H1 (cell line): ENCODE results near the gene SLC8B1. TPM values are rescaled to one million over a fixed set of nuclear protein-coding genes. Genes with fewer than 3 reads are reported as not detected.

Experiments
- CTCF ChIA-PET: fragments of 300-600 bp; sonication (Branson Sonifier 250); formaldehyde crosslinking; loops from one replicate; lab custom pipeline; 2021; ENCODE audit not compliant: partially characterized antibody; lab: Charles Lee
- POLR2A ChIA-PET: fragments of 300-600 bp; sonication (Branson Sonifier 250); formaldehyde crosslinking; loops from one replicate; lab custom pipeline; 2021; ENCODE audit warnings: inconsistent platforms; ENCODE audit not compliant: partially characterized antibody; lab: Charles Lee
- DNase-seq, 2 experiments: peaks; one replicate each; pipeline versions ENCODE4 v3.0.0 to v3.0.0-alpha.2; 2010 to 2022; ENCODE audit warnings: low spot score in 2 of 2, low read depth in 1 of 2, mixed read lengths in 1 of 2
- FAIRE-seq: peaks from 2 replicates; lab custom pipeline; 2011; peaks lifted over from hg19 to GRCh38; lab: Jason Lieb, UNC
- H2AFZ ChIP-seq: 2 replicates; pipeline ENCODE4 v1.8.1; 2012; ENCODE audit warnings: low read length, inconsistent platforms
- H2AK5ac ChIP-seq: 2 replicates; pipeline ENCODE4 v1.6.1; 2013; ENCODE audit warnings: low read depth, low read length
- H2BK120ac ChIP-seq: replicated peaks from 2 replicates; pipeline ENCODE3; 2013; ENCODE audit warnings: low read depth, low read length, inconsistent platforms
- H2BK12ac ChIP-seq: 2 replicates; pipeline ENCODE4 v1.6.1; 2013; ENCODE audit warnings: low read depth, low read length
- H2BK15ac ChIP-seq: 2 replicates; pipeline ENCODE4 v1.6.1; 2013; ENCODE audit warnings: low read length
- H2BK20ac ChIP-seq: 2 replicates; pipeline ENCODE4 v1.6.1; 2013; ENCODE audit warnings: low read length
- H2BK5ac ChIP-seq: 2 replicates; pipeline ENCODE4 v1.6.1; 2013; ENCODE audit warnings: low read depth, low read length
- H3K14ac ChIP-seq: 2 replicates; pipeline ENCODE4 v1.6.1; 2013; ENCODE audit warnings: inconsistent platforms; ENCODE audit not compliant: insufficient read length
- H3K18ac ChIP-seq: 2 replicates; pipeline ENCODE4 v1.6.1; 2013; ENCODE audit warnings: low read length; ENCODE audit errors: extremely low read depth
- H3K23ac ChIP-seq: 2 replicates; pipeline ENCODE4 v1.6.1; 2013; ENCODE audit warnings: inconsistent platforms; ENCODE audit not compliant: insufficient read length
- H3K23me2 ChIP-seq: 2 replicates; pipeline ENCODE4 v1.6.1; 2013; ENCODE audit warnings: low read depth, low read length
- H3K27ac ChIP-seq: 2 replicates; pipeline ENCODE4 v1.6.1; 2011; ENCODE audit warnings: low read depth, low read length, inconsistent platforms
- H3K27me3 ChIP-seq, 4 experiments: replicated peaks in 1 of 4; 1 replicate in 1 of 4; 2 replicates in 3 of 4; pipeline versions ENCODE4 v1.6.1 to v1.8.1; 2011 to 2013; ENCODE audit warnings: low read length in 3 of 4, mild to moderate bottlenecking in 3 of 4, inconsistent platforms in 2 of 4, mixed read lengths in 2 of 4, moderate library complexity in 1 of 4; ENCODE audit not compliant: control insufficient read depth in 3 of 4, insufficient read depth in 3 of 4; ENCODE audit errors: extremely low read depth in 1 of 4
- H3K36me3 ChIP-seq, 4 experiments: 2 replicates each; pipeline versions ENCODE4 v1.6.1 to v1.8.1; 2011 to 2013; ENCODE audit warnings: mild to moderate bottlenecking in 4 of 4, low read length in 3 of 4, moderate library complexity in 2 of 4, control low read depth in 1 of 4, inconsistent platforms in 1 of 4; ENCODE audit not compliant: insufficient read depth in 4 of 4, control insufficient read depth in 2 of 4
- H3K4ac ChIP-seq: replicated peaks from 2 replicates; pipeline ENCODE3; 2013; ENCODE audit warnings: low read length, low read depth, mixed read lengths, inconsistent platforms; ENCODE audit not compliant: insufficient read length
- H3K4me1 ChIP-seq, 4 experiments: replicated peaks in 1 of 4; 1 replicate in 1 of 4; 2 replicates in 3 of 4; pipeline versions ENCODE4 v1.6.1 to v1.8.1; 2011 to 2013; ENCODE audit warnings: low read length in 3 of 4, inconsistent platforms in 2 of 4, mixed read lengths in 1 of 4; ENCODE audit not compliant: insufficient read depth in 4 of 4, control insufficient read depth in 3 of 4
- H3K4me2 ChIP-seq, 2 experiments: 2 replicates each; pipeline versions ENCODE4 v1.6.1 to v1.8.1; 2011 to 2013; ENCODE audit warnings: low read depth in 2 of 2, low read length in 2 of 2, control low read depth in 1 of 2, inconsistent platforms in 1 of 2, mild to moderate bottlenecking in 1 of 2; ENCODE audit not compliant: insufficient read depth in 1 of 2
- H3K4me3 ChIP-seq, 4 experiments: fragments of 200-600, 300-600 bp in 1 of 4; sonication (generic), shearing (Covaris generic), sonication (Bioruptor Twin) in 1 of 4; 2 replicates each; pipeline versions ENCODE4 v1.5.1 to v1.8.1; 2011 to 2016; ENCODE audit warnings: low read length in 4 of 4, low read depth in 3 of 4, control low read depth in 2 of 4, inconsistent platforms in 2 of 4, mild to moderate bottlenecking in 2 of 4, mixed read lengths in 1 of 4, moderate library complexity in 1 of 4; ENCODE audit not compliant: insufficient read depth in 2 of 4; ENCODE audit errors: extremely low read depth in 1 of 4
- H3K56ac ChIP-seq: replicated peaks from 2 replicates; pipeline ENCODE3; 2013; ENCODE audit warnings: low read depth, mild to moderate bottlenecking, mixed read lengths, low read length, inconsistent platforms; ENCODE audit not compliant: insufficient read length
- H3K79me1 ChIP-seq: 2 replicates; pipeline ENCODE4 v1.6.1; 2013; ENCODE audit warnings: low read depth, low read length, control low read depth
- H3K79me2 ChIP-seq, 2 experiments: 2 replicates each; pipeline versions ENCODE4 v1.6.1 to v1.8.1; 2012 to 2013; ENCODE audit warnings: low read length in 2 of 2, mild to moderate bottlenecking in 2 of 2, inconsistent platforms in 1 of 2; ENCODE audit not compliant: insufficient read depth in 2 of 2, control insufficient read depth in 1 of 2
- H3K9ac ChIP-seq, 4 experiments: replicated peaks in 1 of 4; 1 replicate in 1 of 4; 2 replicates in 3 of 4; pipeline versions ENCODE4 v1.6.1 to v1.8.1; 2011 to 2013; ENCODE audit warnings: low read depth in 3 of 4, low read length in 3 of 4, control low read depth in 2 of 4, mild to moderate bottlenecking in 2 of 4, moderate library complexity in 2 of 4, inconsistent platforms in 1 of 4; ENCODE audit errors: extremely low read depth in 1 of 4
- H3K9me3 ChIP-seq, 2 experiments: 2 replicates each; pipeline versions ENCODE4 v1.6.1 to v1.8.1; 2012 to 2013; ENCODE audit warnings: mild to moderate bottlenecking in 2 of 2, moderate library complexity in 2 of 2, control low read depth in 1 of 2, inconsistent platforms in 1 of 2, low read depth in 1 of 2, low read length in 1 of 2, mixed read lengths in 1 of 2; ENCODE audit not compliant: insufficient read depth in 2 of 2
- H4K20me1 ChIP-seq, 2 experiments: replicated peaks in 1 of 2; 2 replicates each; pipeline versions ENCODE3 to v1.8.1; 2011 to 2013; ENCODE audit warnings: inconsistent platforms in 2 of 2, low read length in 2 of 2, mild to moderate bottlenecking in 1 of 2; ENCODE audit not compliant: insufficient read depth in 2 of 2, control insufficient read depth in 1 of 2
- H4K5ac ChIP-seq: 2 replicates; pipeline ENCODE4 v1.6.1; 2013; ENCODE audit warnings: low read length, low read depth, mixed read lengths, inconsistent platforms; ENCODE audit not compliant: insufficient read length
- H4K8ac ChIP-seq: 2 replicates; pipeline ENCODE4 v1.8.0; 2013; ENCODE audit warnings: mild to moderate bottlenecking, moderate library complexity, low read length, inconsistent platforms; ENCODE audit not compliant: insufficient read depth; ENCODE audit errors: extremely low read depth
- H4K91ac ChIP-seq: replicated peaks from 2 replicates; pipeline ENCODE3; 2013; ENCODE audit warnings: low read length, mixed read lengths, inconsistent platforms; ENCODE audit not compliant: insufficient read length
- CBX5 ChIP-seq: fragments of 300-800, 300-1000 bp; sonication (generic); IDR thresholded peaks from 2 replicates; pipeline ENCODE4 v1.7.1; 2016; ENCODE audit warnings: antibody characterized with exemption, low read length, low read depth
- SP2 ChIP-seq: IDR thresholded peaks from 2 replicates; pipeline ENCODE4 v1.6.1; 2012; ENCODE audit warnings: mild to moderate bottlenecking, low read length, inconsistent platforms
- whole genome bisulfite sequencing, 2 experiments: shearing (Covaris generic) in 1 of 2; methylation state at CpG; one replicate each; pipeline versions ENCODE4 v1.1.6 to v1.1.7; 2013 to 2015; ENCODE audit warnings: low lambda C conversion rate in 2 of 2, mixed read lengths in 2 of 2, inconsistent platforms in 1 of 2, low coverage in 1 of 2, missing lambda C conversion rate in 1 of 2; ENCODE audit not compliant: insufficient replicate concordance in 2 of 2, insufficient coverage in 1 of 2, insufficient read length in 1 of 2; ENCODE audit errors: extremely low coverage in 1 of 2, missing lambda C conversion rate in 1 of 2; 5-methylcytosine and 5-hydroxymethylcytosine counted together
- polyA plus RNA-seq, 7 experiments: library from polyadenylated mRNA; depleted of rRNA in 3 of 7; stranded (reverse) in 5 of 7; unstranded in 2 of 7; fragments of >200 nt in 5 of 7; fragments of 200-250 nt in 2 of 7; gene quantifications; 1 replicate in 5 of 7; 2 replicates in 1 of 7; 4 replicates in 1 of 7; pipeline versions ENCODE4 v1.2.1 to v1.2.3, GENCODE V29; 2011 to 2013; ENCODE audit warnings: missing spikeins in 2 of 7, mixed read lengths in 2 of 7
- total RNA-seq: library from RNA; stranded (reverse); fragmentation: NEBNext Ultra II Directional; extraction: Animal tissue kit (Norgen Biotek cat#: 25700); gene quantifications from 2 replicates; pipeline ENCODE4 v1.2.1, GENCODE V29; 2021

SLC8B1 gene
- total and polyA plus RNA-seq, 2 of the 8 experiments (the other 6 are each of a cell fraction or from before 2014, with no cell fraction given), result 11.2 to 19.1 TPM

DNA sequence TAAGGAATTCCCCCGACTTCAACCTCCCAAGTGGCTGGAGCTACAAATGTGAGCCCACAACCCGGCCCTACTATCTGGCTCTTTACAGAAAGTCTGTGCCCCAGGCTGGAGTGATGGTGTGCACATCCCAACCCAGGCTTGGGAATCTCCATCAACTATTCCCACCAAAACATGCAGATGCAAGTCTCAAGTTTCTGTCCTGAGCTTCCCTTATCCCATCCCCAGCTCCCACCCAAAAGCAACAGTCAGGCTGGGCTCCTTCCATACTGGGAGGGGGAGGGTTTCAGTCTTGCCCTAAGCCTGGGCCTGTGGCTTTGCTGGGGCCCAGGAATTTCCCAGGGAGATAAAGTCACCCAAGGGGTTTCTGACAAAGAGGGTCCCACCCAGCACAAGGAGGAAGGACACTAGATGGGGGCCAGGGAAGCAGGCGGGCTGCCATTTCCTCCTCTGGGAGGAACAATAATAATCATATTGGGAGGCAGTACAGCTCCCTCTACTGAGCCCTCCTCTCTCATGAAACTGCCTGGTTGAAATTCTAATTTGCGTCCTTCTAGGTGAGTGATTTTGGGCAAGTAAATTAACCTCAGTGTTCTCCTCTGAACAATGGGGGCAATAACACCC, 8.0 kb downstream of the SLC8B1 start:
- Histone ChIP-seq H3K23me2 (no peaks in the 10 kb centered on the region), H3K4ac (no peak overlapping the region), H2BK20ac (no peak overlapping the region), H4K20me1 (peaks cover 0 to 1% of the 10 kb centered on the region in 2 experiments), H3K56ac (no peak overlapping the region), H3K79me2 (no peaks in the 10 kb centered on the region), H3K79me1 (no peaks in the 10 kb centered on the region), H3K27ac (no peak overlapping the region), H3K9ac (no peak overlapping the region), H3K4me3 (no peak overlapping the region), H2AK5ac (no peak overlapping the region), H3K27me3 (no peaks in the 10 kb centered on the region), H3K4me1 (0 out of 7 replicates have a peak, but pooled peaks cover 0 to 2% (median 0%) of the 10 kb centered on the region in 4 experiments), H4K5ac (no peak overlapping the region), H2AFZ (no peak overlapping the region), H2BK120ac (no peak overlapping the region), H3K9me3 (no peaks in the 10 kb centered on the region), H2BK5ac (no peak overlapping the region), H3K36me3 (no peaks in the 10 kb centered on the region), H2BK15ac (no peak overlapping the region), H3K23ac (no peak overlapping the region), H2BK12ac (no peak overlapping the region), H4K8ac (no peak overlapping the region), H3K18ac (no peak overlapping the region), H3K14ac (no peak overlapping the region), H4K91ac (no peak overlapping the region), H3K4me2 (no peak overlapping the region)
- CTCF ChIA-PET, result interaction anchor here (0.7 to 1.9 kb wide), 10 partner anchors 8 to 221 kb away, joined by 3 to 6 read pairs (median 4); partner anchors contain the start of gene SLC8B1
- FAIRE-seq (no peak), DNase-seq (no peak)
- no peak for TF ChIP-seq SP2
- no peak for TF ChIP-seq CBX5
- 97% methylated on average over 4 of the region's 4 CpGs; no CpG with 5 or more reads in 1 of the 2 experiments for WGBS, 2 experiments
- POLR2A ChIA-PET, result interaction anchor here (0.9 to 1.2 kb wide), 2 partner anchors 10 to 127 kb away, joined by 3 read pairs; no protein-coding TSS in a partner anchor
